Lower leg skin (tissue), 3 donors: Measurements from ENCODE around the gene TMOD4.

ENCODE experiments used
- POLR2A ChIP-seq, 2 donors: fragments of 450-650 bp; IDR thresholded peaks; one replicate each; pipeline ENCODE4 v1.6.1; 2016 to 2017; ENCODE audit warnings: antibody characterized with exemption in 2 of 2, mild to moderate bottlenecking in 1 of 2, moderate library complexity in 1 of 2
- TF ChIP-seq, protein P1 (sequence below), 3 donors: fragments of 450-650 bp; IDR thresholded peaks; one replicate each; pipeline ENCODE4 v1.5.1; 2016; ENCODE audit warnings: antibody characterized with exemption in 3 of 3, mild to moderate bottlenecking in 3 of 3, moderate library complexity in 2 of 3

DNA sequence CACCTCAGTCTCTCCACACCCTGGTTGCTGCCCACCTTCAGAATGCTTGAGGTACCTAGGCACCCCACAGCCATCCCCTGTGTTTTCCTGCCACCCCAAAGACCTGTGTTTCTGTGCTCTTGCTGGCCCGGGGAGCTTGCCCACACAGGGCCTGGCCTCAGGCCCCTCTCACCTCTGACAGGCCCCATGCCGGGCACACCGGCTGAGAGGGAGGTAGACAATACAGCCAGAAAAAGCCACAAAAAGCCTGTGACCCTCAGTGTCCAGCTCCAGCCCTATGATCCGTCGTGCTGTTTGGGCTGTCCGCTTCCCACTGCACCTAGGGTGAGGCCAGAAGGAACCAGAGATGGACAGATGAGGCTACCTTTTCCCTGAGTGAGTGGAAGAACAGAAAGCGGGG lies 40.8 kb downstream of the TMOD4 start:
- TF ChIP-seq, protein P1, sequence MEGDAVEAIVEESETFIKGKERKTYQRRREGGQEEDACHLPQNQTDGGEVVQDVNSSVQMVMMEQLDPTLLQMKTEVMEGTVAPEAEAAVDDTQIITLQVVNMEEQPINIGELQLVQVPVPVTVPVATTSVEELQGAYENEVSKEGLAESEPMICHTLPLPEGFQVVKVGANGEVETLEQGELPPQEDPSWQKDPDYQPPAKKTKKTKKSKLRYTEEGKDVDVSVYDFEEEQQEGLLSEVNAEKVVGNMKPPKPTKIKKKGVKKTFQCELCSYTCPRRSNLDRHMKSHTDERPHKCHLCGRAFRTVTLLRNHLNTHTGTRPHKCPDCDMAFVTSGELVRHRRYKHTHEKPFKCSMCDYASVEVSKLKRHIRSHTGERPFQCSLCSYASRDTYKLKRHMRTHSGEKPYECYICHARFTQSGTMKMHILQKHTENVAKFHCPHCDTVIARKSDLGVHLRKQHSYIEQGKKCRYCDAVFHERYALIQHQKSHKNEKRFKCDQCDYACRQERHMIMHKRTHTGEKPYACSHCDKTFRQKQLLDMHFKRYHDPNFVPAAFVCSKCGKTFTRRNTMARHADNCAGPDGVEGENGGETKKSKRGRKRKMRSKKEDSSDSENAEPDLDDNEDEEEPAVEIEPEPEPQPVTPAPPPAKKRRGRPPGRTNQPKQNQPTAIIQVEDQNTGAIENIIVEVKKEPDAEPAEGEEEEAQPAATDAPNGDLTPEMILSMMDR (IDR thresholded peaks at IDR 0.05), result no peak
- TF ChIP-seq POLR2A (IDR thresholded peaks at IDR 0.05), result no peak
